HG03439 (cell line): ENCODE measurements around the gene AP3M1.
"Not testable (repeated sequence)": the region's sequence is repeated elsewhere in the genome, so short reads cannot be mapped to it uniquely, and the experiment has no call there.

Source experiments
- ATAC-seq: cut with Tn5 transposase; IDR thresholded peaks from one replicate; pipeline ENCODE4 v1.9.1; 2021; ENCODE audit warnings: mild to moderate bottlenecking, moderate library complexity; ENCODE audit not compliant: unreplicated experiment

AP3M1 gene

DNA sequence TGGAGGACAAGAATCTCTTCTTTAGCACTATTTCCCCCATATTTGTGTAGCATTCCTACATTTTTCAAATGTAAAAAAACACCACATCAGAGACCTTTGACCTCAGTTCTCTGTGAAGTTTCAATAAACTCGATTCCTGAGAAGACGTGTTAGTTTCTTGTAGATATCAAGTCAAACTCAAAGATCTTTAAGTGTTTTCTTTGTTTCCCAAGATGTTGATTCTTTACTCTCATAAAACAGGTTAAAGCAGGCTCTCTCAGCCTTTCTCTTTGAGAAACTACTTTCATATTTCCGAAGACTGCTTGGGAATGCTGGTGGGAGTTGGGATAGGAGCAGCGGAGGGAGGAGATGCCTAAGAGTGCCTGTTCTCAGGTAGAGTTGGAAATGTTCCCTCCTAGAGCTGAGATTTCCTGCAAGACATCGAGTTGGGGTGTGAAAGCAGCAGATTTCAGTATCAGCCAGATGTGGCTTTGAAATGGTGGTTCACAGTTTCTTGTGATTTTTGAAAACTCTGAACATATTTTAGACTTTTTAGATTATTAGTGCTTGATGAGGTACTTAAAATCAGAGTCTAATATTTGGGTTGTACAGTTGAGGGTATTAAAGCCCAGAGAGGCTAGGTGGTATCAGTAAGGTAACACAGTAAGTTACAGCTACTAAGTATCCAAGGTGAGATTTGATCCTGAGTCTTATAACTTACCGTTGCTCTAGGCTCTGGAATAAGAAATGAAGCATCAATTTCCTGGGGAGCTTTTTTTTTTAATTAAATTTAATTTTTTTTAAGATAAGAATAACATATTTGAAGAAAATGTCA, 14.3 kb upstream of the AP3M1 start:
- no peak for ATAC-seq

DNA sequence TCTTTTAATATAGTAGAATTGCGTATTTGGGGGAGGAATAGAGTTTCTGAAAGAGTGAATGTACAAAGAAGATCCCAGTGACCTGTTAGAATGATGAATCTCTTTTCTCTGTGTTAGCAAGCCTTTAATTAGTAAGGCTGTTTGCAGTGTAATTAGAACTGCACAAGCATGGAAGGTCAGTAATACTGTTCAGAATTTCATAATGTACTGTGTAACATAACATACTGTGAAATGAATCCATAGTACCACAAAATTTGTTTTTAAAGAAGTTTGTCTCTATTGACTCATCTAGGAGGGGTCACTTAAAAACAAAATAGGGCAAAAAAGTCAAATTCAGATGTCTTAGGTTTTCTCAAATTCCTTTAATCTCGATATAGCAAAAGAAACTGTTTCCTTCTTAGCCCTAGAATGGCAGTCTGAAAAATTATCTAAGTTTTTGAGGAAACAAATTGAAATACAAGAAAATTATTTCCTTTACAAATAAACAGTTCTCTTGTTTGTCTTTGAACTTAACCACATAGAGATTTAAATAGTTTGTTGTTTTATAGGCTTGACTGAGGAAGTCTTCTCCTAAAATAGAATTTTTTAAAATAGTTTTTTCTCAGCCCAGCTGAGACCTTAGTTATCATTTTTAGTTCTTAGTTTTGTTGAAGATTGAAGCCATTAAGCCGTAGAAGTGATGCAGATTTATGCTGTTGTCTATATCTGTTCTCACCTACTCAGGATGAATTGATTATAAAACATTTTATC, 12.9 kb upstream of the AP3M1 start:
- no peak for ATAC-seq

- no peak for ATAC-seq
These were observed 9.4 kb upstream of the AP3M1 start for GRCh38 chr10:74160013-74160412.

- ATAC-seq: no peak
These were observed 6.3 kb upstream of the AP3M1 start for GRCh38 chr10:74156919-74157289.

GRCh38 chr10:74153676-74154075, 3.0 kb upstream of the AP3M1 start:
- ATAC-seq: no peak

GRCh38 chr10:74153123-74153522, 2.5 kb upstream of the AP3M1 start:
- no peak for ATAC-seq

DNA sequence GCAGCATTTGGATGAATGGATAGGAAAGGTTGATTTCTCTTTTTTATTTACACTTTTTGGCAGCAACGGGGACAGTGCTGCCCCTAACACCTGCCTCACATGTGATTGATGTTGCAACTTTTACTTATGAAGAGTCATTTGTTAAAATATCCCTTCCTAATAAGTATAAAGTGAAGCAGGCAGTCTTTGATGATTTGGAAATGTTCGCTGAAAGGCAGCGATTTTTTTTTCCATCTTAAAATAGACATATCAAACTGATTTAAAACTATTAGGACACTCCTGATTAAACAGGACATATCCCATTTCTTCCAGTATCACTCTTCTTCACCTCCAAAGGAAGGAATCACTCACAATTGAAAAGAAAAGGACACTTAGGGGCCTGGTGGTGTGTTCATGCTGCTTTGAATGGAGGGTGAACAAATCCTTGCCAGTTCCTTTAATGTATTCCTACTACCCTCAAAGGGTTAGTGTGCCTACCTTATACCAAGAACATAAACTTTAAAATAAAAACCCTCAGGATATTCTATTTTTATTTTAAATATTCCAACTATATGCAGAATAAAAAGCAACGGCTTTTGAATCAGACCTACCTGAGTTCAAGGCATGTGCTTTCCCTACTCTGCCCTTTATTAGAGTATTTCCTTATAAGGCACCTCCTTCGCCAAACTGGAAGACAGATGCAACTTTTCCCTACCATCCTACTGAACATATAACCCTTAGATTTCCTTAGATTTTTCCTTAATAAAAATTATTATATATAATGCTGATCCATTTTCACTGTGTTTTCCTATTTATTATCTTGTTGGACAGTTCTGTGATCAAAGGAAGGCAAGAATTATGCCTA, 1.5 kb upstream of the AP3M1 start:
- ATAC-seq: no peak

DNA sequence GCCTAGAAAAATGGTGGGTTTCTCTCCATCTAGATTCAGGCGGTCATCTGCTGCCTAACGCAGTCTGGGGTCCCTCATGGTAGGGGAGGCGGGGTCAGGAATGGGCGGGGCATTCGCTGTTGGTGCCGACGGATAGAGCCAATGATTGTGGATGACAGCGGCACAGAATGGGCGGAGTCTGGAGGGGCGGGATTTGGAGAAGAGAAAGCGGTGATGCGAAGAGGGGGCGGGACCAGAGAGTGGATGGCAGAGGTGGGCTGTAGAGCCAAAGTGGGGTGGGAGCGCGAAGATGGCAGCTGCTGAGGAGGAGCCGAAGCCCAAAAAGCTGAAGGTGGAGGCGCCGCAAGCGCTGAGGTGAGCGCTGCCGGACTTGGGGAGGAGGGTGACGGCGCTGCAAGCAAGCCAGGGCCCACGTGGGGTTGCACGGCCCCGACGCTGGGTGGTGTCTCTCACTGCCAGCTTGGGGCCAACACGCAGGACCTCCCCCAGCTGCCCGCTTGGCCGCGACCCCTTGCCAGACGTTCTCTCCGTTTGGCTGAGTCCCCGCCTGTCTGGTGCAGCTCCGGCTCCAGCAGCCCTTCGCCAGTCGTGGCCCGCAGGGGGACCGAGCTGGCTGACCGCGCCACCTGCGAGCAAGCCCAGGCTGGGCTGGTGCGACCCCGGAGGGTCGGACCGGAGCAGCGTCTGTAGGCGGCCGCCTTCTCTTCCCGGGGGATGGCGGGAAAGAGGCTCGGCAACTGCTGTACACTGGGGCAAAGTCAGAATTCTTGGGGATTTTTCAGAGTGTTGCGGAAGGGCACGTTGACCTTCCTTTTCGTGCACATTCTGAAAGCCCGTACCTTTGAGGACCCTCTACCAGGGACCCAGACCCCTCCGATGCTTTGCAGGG, 606 bp upstream of the AP3M1 start, which contains the start of gene ADK:
ADK (plus strand) TSS at position 232 of the 889 bp plus-strand sequence; CDS start at position 290, 58 bp downstream.
- ATAC-seq: peak; percentile 84

DNA sequence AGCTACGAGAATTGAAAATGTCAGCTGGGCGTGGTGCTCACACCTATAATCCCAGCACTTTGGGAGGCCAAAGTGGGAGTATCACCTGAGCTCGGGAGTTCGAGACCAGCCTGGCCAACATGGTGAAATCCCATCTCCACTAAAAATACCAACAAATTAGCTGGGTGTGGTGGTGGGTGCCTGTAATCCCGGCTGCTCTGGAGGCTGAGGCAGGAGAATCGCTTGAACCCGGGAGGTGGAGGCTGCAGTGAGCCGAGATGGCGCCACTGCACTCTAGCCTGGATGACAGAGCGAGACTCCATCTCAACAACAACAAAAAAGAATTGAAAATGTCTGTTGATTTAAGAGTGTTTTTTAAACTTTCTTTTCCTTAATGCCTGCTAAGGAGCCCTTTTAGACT, 3.6 kb downstream of the AP3M1 start:
- not testable (repeated sequence) for ATAC-seq

DNA sequence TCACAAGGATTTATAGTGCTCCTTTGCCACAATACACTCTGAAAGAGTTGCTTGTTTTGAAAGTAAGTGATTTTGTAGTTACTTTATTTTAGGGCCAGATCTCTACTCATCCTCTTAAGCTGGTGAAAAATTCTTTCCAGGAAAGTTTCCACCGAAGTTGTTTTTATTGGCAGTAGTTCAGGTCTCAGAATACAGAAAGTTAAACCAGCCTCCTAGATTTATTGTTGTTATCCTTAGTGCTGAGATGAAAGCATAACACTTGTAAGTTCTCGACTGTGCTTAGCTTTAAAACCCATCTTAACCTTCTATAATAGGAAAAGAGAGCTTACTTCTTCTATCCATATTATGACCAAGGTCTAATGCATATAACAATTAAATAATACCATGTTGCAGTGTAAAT, 5.5 kb downstream of the AP3M1 start:
- no peak for ATAC-seq

DNA sequence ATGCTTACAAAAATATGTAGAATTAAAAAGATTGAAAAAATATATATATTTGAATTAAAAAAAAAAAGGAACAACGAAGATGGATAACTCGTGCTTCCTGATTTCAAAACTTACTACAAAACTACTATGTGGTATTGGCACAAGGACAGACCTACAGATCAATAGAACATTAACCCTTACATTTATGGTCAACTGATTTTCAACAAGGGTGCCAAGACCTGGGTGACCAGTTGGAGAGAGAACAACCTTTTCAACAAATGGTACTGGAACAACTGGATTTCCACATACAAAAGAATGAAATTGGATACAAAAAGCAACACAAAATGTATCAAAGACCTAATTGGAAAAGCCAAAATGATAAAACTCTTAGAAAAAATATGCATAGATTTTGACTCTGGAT, 10.1 kb downstream of the AP3M1 start:
- ATAC-seq: no peak

GRCh38 chr10:74139981-74140380, 10.6 kb downstream of the AP3M1 start:
- no peak for ATAC-seq

GRCh38 chr10:74138596-74138995, 12.0 kb downstream of the AP3M1 start:
- not testable (repeated sequence) for ATAC-seq

- ATAC-seq: no peak
These were observed 12.6 kb downstream of the AP3M1 start for GRCh38 chr10:74137992-74138391.

DNA sequence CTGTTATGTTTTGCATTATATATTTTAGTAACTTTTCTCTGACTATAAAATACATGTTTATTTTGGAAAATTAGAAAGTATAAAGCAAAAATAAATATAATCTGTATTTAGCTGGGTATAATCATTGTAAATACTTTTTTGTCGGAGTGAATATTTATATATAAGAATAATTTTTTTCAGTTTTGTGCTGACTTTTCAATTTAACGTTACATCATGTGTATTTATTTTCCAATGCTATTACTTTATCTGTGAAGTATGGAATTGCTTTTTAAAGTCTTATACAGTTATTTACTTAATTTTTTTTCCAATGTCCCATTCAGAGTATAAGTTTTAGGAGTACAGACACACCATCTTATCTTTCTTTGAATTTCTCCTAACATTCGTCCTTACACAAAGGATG, 15.2 kb downstream of the AP3M1 start:
- no peak for ATAC-seq

- no peak for ATAC-seq
These were observed 16.5 kb downstream of the AP3M1 start for GRCh38 chr10:74133923-74134820.

GRCh38 chr10:74123081-74123480, 27.5 kb downstream of the AP3M1 start:
- ATAC-seq: no peak

DNA sequence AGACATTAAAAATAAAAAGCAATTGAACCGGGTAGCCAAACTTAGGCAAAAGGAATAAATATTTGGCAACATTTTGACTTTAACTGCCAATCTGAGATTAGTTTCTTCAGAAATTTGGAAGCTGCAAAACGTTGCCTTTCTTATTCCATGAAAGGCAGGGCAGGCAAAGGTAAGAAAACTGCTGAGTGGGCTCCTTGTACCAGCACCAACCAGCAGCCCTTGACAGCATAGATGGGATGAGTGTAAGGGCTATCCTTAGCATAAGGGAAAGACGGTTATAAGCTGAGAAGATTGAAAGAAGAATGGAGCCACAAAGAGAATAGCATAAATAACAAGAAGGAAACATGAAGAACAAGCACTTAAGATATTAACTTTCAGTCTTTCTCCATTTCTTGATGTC, 28.6 kb downstream of the AP3M1 start:
- ATAC-seq: no peak

DNA sequence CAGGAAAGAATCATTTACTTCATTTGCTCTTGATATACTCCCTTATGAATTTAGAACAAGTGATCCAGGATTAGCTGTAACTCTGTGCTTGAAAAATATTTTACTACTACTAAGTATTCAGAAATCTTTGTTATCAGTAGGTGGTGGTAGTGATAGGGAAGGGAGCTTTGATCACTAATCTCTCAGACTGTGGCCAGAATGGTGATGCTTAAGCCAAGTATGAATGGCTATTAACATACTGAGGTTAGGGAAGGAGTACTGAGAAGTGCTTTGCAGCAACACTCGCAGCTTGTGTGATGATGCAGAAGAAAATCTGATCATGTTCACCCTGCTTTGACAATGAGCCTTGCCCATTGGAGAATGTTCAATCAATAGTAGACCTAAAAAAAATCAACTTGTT, 29.3 kb downstream of the AP3M1 start:
- ATAC-seq: no peak
